ENCODE measurements around the gene CEP131. TPM values are rescaled to one million over a fixed set of nuclear protein-coding genes. Genes with fewer than 3 reads are reported as not detected.

Gene CEP131
- total RNA-seq, 1 experiment from 2014 or later: 5.2 TPM

DNA sequence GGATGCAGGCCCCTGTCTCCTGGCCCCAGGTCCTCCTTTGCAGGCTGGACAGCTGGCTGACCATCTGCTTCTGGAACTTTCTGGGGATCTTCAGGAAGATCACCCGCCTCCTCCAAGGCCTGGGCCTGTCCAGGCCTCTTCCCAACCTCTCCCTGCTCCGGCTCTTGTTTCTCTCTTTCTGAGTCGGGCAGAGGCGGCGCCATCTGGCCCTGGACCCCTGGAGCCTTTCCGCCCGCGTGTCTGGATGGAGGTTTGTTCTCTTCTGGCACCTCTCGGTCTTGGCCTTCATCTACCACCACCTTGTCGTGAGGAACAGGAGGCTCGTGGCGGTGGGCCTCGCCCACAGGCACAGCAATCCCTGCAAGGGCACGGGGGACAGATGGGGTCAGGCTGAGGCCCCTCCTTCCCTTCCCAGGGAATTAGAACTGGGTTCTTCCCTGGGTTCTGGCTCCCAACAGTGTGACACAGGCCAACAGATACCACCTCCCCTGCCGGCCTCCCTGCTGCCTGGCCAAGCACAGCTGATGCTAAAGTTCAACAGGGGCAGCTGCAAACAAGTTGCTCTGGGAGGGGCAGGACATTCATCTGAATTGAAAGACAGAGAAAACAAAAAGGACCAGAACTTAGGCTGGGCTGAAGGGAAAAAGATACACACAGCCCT is 29.7 kb upstream of the CEP131 start:
- no peak for DNase-seq (ENCODE audit: extremely low read depth, low read depth)

DNA sequence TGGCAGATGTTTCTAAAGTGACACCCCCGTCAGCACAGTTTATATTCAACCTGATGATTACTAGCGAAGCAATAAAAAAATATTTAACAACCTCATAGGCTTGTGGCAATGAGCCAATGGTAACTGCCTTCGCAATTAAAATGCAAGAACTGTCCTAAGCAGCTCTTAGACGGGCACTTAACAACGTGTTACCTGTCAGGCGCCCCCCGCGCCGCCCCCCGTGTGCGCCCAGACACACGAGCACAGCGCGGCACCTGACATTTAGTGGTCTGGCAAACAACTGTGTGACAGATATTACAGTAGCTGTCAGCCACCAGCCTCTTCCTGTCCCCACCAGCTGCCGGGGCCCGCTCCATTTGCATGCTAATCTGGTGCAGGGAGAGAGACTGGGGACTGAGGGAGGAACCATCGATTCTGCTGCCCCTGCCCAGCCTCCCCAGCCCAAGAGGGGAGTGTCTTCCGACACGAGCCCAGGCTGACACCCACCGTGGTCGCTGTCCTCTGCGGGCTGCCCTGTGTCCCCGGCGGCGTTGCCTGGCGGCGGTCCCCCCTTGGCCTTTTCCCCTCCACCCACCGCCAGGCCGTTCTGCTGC is 29.0 kb upstream of the CEP131 start:
- no peak for DNase-seq (ENCODE audit: extremely low read depth, low read depth)

DNA sequence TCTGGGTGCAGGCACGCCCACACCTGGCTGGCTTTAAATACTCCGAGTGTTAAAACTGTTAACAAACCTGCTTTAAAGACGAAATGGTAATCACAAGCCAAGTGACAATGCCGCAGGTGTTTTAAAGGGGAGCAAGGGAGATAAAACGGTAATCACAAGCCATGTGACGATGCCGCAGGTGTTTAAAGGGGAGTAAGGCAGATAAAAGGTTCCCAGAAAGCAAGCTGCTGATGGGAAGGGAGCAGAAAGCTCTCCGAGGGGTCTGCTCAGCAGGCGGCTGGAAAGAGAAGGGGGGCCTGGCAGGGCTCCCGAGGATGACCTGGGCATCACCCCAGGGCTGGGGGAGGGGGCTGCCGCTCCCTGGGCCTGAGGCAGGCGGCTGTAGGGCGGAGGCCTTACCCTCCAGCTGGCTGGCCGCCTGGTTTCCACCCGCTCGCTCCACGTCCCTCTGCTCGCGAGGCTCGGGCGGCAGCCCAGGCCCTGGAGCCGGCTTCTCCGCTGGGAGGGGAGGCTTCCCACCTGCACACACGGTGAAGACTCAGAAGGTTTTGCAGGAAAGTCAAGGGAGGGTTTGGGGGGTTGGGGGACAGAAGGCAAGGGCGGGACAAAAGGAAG is 28.4 kb upstream of the CEP131 start:
- DNase-seq (ENCODE audit: extremely low read depth, low read depth): no peak

DNA sequence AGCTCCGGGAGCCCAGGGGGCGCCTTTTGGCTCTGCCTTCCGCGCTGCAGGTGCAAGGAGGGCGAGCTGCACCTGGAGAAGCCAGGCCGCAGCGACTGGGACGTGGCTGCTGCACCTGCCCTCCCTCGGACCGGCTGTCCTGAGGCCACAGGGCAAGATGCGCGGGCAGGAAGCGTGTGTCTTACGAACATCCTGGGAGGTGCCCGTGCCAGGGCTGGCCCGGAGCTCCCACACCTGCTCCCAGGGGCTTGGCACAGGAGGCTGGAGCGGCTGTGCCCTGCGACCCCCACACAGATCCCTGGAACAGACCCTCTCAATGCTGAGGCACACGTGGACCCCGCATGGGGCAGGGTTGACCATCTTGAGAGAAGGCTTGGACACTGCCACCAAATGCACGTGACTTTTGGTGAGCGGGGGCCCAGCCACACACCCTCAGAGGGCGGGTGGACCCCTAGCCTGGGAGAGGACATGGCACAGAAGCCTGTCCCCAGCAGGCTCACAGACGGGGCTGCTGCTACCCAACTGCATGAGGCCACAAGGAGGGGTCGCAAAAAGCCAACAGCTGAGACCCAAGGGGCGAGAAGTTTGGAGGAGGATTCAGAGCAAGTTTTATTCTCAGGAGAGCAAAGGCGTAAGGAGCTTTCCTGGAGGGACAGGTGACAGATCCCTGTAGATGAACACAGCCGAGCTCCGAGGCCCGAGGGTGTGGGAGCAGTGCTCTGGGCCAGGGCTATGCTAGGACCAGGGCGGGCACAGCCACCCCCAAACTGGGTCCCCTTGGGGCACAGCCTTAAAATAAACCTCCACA is 27.7 kb upstream of the CEP131 start:
- no peak for DNase-seq (ENCODE audit: extremely low read depth, low read depth)

DNA sequence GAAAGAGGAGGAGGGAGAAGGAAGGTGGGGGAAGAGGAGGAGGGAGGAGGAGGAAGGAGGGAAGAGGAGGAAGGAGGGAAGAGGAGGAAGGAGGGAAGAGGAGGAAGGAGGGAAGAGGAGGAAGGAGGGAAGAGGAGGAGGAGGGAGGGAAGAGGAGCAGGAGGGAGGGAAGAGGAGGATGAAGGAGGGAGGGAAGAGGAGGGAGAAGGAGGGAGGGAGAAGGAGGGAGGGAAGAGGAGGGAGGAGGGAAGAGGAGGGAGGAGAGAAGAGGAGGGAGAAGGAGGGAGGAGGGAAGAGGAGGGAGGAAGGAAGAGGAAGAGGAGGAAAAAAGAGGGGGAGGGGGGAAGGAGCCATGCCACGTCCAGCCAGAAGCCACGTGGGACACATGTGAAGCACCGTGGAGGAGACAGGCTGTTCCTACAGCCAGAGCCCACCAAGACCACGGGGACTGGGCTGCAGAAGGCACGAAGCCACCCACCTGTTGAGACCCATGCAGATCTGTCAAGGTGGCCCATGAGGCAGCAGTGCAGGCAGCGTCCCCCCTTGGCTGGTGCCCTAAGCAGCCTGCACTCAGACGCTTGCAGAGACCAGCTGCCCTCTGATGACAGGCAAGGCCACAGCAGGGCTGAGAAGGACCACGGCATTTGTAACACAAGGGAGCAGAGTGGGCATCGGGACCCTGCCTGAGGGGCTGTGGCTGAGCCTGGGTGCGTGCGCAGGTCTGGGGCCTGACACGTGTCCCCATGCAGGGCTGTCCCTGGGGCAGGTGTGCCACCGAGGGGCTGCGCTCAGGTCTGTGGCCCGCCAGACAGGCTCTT is 26.7 kb upstream of the CEP131 start:
- DNase-seq (ENCODE audit: extremely low read depth, low read depth): no peak

DNA sequence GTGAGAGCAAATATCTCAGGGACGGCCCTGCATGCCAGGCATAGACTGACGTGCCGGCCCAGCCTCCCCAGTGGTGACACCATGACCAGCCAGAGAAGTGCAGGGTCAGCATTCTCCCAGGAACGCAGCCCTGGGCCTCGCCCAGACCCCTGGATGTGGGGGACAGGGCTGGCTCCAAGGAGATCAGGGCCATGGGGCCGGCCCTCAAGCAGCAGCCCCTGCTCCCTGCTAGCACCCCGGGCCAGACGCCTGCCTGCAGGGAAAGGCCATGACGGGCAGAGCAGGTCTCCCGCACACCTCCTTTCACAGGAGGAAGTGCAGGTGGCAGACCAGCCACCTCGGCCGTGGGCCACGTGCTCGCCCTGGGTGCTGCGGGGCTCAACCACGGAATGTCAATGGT is 25.9 kb upstream of the CEP131 start:
- no peak for DNase-seq (ENCODE audit: extremely low read depth, low read depth)

DNA sequence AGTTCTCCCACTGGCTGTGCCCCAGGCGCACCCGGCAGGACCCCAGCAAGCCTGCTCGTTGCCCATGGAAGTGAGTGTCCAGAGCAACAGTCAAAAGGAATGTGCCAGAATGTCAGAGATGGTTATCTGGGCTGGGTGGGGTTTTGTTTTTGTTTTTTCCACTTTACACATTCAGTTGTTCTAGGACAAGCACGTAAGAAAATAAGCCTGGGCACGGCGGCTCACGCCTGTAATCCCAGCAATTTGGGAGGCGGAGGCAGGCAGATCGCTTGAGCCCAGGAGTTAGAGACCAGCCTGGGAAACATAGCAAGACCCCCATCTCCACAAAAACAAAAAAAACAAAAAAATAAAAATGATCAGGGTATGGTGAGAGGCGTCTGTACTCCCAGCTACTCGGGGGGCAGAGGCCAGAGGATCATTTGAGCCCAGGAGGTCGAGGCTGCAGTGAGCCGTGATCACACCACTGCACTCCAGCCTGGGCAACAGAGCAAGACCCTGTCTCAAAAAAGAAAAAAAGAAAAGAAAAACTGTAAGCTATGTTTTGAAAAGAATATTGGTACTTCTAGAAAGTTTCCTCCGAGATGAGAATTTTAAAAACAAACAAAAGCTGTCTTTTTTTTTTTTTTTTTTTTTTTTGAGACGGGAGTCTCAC is 24.7 kb upstream of the CEP131 start:
- DNase-seq (ENCODE audit: extremely low read depth, low read depth): no peak

DNA sequence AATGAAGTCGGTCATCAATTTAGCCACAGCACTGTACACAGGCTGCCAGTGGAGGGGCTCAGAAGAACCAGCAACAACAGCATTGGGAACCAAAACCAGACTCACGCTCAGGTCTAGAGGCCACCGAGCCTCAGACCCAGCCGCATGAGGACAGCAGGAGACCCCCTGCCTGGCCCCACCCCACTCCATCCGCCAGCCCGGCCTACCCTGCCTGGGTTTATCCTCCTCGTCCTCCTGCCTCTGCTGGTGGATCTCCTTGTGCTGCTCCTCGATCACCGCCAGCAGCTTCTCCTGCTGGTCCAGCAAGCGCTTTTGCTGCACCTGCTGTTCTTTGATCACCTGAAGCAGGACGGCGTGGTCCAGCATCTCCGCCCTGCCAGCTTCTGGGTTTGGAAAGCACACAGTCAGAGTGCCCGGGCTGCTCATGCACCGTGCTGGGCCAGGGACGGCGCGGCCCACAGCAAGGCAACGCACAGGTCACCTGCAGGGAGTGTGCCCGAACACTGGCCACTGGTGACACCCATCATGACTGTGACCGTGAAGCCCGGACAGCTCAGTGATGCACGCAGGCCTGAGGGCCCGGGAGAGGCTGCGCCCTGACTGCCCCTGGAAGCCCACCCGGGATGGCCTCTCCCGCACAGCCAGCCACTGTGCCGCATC is 24.0 kb upstream of the CEP131 start:
- DNase-seq (ENCODE audit: extremely low read depth, low read depth): no peak

DNA sequence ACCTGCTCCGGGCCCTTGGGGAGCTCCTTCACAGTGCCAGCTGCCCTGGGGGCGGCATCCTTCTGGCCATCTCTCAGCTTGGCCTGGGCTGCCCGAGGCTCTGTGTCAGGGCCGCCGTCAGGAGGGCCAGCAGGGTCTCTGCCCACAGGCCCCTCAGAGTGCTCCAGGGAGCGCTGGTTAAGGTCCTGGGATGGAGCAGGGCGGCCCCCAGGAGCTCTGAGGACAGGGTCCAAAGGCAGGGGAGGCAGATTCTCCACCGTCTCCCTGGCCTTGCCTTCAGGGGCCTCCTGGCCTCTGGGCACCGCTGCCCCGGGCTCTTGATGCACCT is 23.5 kb upstream of the CEP131 start:
- no peak for DNase-seq (ENCODE audit: extremely low read depth, low read depth)

DNA sequence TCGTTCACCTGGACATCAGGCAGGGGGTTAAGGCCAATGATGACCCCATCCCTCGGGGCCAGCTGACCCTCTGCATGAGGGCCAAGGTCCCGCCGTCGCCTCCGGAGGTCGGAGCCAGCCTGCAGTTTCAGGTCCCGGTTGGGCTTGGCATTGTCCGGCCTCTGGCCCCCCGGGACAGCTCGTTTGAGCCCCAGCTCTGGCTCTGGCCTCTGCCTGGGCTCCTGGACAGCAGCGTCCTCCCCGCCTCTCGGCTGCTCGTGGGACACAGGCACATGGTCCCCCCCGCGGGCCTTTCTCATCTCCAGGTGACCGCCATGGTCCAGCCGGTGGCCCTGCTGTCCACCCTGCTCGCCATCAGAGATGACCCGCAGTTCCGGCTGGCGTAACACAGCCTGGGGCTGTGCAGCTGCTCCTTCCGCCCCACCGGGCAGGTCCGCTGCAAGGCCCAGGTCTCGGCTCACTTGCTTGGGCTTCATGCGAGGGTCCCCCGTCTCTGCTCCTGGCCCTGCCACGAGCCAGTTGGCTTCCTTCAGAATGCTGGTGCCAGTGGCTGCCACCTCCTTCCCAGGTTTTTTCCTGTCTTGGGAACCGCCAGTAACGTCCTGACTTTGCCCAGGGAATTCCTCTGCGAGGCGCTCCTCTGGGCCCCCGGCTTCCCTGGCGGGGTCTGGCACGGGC is 23.0 kb upstream of the CEP131 start:
- DNase-seq (ENCODE audit: extremely low read depth, low read depth): no peak

DNA sequence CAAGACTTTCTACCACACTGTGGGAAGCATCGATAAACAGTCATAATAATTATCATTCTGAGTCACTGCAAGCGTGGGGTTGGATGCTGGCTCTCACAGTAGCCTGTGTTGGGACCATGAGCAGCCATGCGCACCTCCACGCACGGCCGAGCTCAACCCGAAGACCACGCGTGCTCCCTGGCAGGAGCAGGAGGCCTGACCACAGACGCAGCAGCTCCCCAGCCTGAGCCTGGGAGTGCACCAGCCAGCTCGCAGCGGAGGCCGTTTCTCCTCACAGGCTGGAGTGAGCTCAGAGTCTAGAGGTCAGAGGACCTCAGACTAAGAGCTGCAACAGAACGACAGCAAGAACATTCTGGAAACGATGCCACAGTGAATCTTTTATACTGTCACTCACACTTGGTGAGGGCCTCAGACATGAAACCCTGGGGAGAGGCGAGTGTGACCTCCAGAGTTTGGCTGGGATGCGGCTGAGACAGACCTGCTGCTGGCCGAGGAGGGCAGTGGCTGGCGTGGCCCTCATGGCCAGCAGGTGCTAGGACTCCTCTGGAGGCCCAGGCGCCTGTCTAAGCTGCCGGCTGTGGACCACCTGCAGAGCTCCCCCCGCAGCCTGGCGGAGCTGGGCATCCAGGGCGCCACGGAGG is 22.4 kb upstream of the CEP131 start:
- DNase-seq (ENCODE audit: extremely low read depth, low read depth): no peak

DNA sequence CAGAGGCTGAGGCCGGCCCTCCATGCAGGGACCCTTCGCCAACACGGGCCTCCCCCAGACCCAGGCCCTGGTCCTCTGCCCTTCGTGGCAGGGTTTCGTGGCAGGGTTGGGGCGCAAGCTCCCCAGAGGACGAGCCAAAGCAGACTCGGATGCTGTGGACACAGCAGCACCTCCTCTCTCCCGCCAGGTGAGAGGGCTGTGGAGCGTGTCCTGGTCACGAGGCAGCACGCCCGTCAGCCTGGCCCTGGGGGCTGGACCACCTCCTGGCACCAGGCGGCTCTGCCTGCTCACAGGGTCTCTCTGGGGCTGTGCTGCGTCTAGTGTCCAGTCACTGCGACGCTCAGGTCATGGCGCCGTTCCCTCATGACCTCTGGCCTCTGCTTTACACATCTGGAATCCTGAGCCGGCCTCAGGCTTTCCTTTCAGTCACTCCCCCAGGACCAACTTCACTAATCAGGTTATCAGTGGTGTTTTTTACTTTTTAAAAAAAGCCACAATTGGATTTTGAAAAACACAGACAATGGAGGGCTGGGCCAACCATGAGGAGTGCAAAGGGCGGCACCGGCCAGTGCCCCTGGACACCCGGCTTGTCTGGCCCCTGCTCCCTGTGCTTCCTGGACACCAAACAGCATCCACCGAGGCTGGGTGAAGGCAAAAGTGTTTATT is 21.7 kb upstream of the CEP131 start:
- DNase-seq (ENCODE audit: extremely low read depth, low read depth): no peak

DNA sequence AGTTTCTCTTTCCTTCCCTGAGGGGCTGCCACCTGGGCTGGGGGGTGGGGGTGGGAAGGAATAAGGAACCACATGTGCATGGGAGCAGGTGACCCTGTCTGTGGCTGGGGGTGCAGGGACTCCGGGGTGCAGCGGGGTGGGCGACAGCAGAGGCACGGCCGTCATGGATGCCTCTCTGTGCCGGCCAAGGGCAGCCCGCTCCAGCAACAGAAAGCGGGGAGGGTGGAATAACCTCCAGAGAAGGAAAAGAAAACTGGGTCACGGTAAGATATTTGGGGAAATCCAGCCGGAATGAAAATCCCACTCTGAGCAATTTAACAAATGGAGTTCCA is 20.5 kb upstream of the CEP131 start:
- DNase-seq (ENCODE audit: extremely low read depth, low read depth): no peak

DNA sequence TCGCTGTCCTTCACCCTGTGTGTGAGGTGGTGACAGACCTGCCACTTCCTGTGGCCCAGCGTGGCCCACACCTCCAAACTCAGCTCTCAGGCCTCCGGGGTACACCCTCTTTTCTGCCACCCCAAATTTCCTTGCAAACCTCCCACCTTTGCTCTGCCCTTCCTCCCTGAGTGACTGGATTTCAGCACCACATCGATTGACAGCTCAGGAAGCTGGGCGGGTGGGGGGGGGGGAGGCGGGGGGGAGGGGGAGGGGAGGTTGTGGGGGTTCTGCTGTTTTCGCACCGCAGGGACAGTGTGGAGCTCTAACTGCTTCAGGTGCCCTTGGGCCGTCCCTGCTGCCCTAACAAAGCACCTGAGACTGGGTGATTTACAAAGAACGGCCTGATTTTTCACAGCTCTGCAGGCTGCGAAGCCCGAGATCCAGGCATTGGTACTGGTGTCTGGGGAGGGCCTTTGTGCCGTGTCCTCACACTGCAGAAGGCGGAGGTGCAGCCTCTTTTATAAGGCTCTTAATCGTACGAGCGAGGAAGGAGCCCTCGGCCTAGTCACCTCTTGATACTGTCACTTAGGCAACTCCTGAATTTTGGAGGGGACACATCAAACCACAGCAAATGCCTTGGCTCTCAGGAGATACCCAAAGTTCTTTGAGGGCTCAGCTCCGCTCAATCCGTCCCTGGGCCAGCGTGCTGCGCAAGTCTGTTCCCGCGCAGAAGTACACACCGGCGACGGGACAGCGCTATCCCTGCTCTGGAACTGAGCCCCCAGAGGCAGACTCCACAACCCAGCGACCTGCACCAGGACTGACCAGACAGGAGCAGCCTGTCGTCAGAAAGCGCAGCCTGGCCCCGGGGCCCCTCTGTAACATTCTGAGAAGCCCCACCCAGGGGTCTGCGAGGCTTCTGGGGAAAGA is 19.9 kb upstream of the CEP131 start:
- no peak for DNase-seq (ENCODE audit: extremely low read depth, low read depth)

DNA sequence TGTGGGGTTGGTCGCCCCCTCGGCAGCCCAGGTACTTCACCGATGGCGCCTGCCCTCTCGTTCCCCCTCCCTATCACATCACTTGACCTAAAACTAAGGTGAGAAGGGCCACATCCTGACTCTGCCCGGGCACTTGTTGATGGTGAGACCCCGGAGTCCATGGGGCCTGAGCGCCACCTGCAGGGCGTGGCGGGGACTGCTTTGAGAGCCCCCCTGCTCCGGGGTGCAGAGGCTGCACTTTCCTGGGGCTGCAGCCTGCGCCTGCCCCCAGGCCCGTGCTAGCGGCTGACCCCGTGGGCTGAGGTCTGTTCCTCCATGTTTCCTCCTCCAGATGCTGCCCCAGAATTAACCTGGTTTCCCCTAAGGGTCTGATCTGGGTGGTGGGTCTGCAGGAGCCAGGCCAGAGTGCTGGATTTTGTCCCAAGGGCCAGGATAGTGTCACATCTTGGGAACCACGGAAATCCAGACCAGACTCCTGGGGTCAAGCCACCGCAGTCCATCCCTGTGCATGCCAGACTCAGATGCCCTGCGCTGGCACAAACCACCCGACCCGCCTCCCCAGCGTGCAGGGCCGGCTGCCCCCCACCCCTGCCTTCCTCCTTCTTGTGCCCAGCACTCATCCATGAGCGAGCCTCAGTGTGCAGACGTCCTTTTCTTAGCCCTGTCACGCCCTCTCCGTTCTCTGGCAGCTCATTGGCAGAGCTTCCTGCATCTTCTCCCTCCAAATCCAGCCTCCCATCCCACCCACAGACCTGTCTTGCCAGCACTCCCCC is 19.1 kb upstream of the CEP131 start:
- DNase-seq (ENCODE audit: extremely low read depth, low read depth): peak; percentile 26

DNA sequence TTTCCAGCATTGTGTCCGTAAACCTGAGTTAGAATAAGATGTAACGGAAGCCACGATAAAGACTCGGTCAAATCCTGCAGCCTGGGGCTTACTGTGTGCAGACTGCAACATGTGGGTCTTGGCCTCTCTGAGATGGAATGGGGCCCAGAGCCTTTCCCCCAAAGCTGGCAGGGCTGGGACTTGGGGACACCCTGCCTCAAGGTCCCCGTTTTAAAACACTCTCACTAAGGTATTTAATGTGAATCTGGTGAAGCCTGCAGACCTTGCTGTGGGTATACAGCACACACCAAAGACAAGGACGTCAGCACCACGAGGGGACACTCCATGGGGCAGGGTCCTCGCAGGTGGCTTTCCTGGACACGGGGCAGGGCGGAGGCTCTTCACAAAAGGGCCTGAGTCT is 18.4 kb upstream of the CEP131 start:
- DNase-seq (ENCODE audit: extremely low read depth, low read depth): no peak

DNA sequence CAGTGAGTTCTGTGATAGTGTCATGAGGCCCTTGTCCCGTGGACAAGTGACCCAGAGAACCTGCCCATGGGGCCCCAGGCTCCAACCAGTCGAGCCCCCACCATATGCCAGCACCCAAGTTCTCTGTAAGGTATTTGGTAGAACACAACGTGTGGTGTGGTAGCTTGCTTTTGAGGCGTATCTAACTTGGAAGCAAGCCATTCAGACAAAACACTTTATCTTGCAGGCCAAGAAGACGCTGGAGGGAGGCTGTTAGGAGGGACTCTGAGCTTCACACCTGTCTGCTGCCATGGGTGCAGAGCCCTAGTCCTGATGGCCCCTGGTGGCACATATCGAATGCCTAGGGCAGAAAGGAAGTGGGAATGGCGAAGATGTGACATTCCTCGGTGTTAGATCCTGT is 18.0 kb upstream of the CEP131 start:
- no peak for DNase-seq (ENCODE audit: extremely low read depth, low read depth)
